GM12873 (cell line): Measurements from ENCODE around the gene ADAMTS19.

Experiments
- CTCF ChIP-seq: IDR thresholded peaks from 2 replicates; pipeline ENCODE4 v1.5.1; 2012; ENCODE audit warnings: low read depth, mild to moderate bottlenecking, moderate library complexity, low read length, control low read depth; ENCODE audit not compliant: insufficient read depth; ENCODE audit errors: missing control alignments

Gene ADAMTS19

GRCh38 chr5:129653442-129653841 lies 193.3 kb downstream of the ADAMTS19 start:
- no peak for TF ChIP-seq CTCF

- no peak for TF ChIP-seq CTCF
These were observed 196.9 kb downstream of the ADAMTS19 start for GRCh38 chr5:129656952-129657351.

GRCh38 chr5:129658801-129659200 lies 198.7 kb downstream of the ADAMTS19 start:
- no peak for TF ChIP-seq CTCF

GRCh38 chr5:129661366-129662035 lies 201.4 kb downstream of the ADAMTS19 start:
- TF ChIP-seq CTCF, result no peak

- peak; percentile 79 for TF ChIP-seq CTCF
These were observed 204.3 kb downstream of the ADAMTS19 start for GRCh38 chr5:129664336-129664937.

- no peak for TF ChIP-seq CTCF
These were observed 210.9 kb downstream of the ADAMTS19 start for GRCh38 chr5:129670957-129671500.

GRCh38 chr5:129672006-129672405 lies 211.9 kb downstream of the ADAMTS19 start:
- no peak for TF ChIP-seq CTCF
